Activated T-cell treated with anti-CD3 and anti-CD28 coated beads, Interleukin-2, amount 50 U/mL, for 48 hours (primary cell): ENCODE results near the gene TTLL8.

ENCODE experiments used
- DNase-seq, 2 experiments: peaks; one replicate each; pipeline ENCODE4 v3.0.0-alpha.2; 2020

Gene TTLL8

DNA sequence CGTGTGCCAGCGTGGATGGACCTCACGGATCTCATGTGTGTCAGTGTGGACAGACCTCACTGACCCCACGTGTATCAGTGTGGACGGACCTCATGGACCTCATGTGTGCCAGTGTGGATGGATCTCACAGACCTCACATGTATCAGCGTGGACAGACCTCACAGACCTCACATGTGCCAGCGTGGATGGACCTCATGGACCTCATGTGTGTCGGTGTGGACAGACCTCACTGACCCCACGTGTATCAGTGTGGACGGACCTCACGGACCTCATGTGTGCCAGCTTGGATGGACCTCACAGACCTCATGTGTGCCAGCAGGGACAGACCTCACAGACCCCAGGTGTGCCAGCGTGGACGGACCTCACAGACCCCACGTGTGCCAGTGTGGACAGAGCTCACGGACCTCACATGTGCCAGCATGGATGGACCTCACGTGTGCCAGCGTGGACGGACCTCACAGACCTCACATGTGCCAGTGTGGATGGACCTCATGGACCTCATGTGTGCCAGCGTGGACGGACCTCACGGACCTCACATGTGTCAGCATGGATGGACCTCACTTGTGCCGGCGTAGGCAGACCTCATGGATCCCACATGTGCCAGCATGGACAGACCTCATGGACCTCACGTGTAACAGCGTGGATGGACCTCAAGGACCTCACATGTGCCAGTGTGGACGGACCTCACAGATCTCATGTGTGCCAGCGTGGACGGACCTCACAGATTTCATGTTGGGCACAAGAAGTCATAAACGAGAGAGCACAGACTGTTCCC is 18.2 kb downstream of the TTLL8 start:
- no peak for DNase-seq

DNA sequence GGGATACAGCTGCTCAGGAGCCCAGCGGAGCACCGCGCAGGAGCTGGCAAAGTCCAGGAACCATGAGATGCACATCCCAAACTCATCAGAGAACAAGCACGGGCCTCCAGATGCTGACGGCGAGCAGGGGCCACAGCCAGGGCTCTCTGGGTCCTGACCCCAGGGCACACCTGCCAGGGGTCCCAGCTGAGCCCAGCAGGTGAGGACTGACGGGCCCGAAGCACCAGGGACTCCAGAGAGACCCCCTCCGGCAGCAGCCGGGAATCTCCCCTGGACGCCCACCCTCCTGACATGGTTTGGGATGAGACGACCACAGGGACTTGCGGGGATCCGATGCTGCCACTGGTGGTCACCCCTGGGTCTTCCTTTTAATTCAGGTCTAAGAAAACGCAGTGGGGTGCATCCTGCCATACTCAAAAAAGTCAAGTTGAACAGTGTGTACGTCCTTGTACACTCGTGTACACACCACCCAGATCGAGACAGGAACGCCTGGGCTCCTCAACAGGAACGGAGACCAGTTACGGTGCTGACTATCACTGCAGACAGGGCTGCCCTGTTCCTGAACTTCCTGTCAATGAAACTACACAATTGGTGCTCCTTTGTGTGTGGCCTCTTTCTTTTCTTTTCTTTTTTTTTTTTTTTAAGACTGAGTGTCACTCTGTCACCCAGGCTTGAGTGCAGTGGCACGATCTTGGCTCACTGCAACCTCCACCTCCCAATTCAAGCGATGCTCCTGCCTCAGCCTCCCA is 21.9 kb downstream of the TTLL8 start:
- no peak for DNase-seq

DNA sequence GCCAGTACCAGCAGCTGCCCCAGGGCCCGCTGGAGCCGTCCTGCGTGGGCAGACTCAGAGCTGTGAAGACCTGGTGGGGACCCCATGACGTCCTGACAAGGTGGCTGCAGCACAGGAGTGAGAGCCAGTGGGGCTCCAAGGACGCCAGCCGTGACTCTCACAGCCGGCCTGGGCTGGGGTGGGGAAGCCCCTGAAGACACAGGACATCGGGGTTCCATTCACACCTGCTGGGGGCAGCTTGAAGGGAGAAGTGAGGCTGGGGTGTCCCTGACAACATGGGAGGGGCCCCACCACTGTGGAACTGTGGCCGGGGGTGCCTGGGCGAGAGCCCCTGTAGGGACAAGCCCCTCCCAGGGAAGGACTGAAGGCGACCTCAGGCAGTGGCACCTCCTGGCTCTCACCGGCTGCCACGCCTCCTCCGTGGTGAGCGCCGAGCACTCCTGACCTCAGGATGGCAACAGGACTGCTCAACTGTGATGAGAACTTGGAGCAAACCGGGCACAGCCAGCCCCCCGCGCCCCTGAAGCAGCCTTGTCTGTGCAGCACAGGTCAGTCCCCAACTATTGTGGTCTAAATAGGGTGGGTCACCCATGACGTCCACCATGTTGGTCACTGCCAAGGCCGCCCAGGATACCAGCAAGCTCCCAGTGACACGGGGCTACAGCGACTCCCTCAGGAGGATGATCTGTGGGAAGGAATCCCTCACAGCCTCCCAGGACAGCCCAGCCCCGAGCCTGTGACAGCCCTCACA is 22.8 kb downstream of the TTLL8 start:
- DNase-seq, result no peak

DNA sequence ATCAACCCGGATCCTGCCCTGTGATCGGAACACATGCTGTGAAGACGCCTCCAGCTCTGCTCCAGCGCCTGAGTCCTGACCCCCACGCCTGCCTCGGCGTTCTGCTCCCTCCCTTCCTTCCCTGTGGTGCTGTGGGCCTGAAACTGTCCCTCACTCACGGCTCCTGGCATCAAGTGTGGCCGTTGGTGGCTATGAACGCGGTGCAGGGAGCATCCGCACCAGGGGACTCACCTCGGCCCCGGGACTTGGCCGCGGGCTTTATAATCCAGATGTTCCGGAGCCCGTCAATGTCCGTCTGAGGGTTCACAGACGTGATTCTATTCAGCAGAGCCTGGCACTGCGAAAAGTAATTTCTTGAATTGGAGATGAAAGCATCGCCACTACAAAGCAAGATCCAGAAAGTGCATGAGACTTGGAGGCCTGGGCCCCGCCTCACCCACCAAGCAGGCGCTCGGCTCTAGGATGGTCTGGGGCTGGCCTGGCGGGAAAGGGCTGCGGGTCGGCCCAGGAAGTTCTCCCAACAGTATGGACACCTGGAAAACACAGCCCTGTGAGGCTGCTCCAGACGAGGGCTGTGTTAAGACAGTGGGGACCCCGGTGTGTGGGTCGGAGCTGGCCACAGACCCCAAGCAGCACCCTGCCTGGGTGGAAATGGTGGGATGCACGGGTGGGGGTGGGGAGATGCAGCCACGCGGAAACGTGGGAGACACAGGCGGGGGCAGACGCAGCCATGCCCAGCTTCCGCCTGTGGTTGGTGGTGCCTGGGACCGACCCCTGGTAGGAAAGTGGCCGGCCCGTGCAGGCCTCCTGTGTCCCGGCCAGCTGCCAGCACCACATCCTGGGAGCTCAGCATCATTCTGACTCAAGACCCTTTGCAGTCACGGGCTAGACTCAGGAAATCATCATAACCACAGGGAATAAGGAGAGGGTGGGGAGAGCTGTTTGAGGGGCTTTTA is 23.7 kb downstream of the TTLL8 start:
- no peak for DNase-seq

DNA sequence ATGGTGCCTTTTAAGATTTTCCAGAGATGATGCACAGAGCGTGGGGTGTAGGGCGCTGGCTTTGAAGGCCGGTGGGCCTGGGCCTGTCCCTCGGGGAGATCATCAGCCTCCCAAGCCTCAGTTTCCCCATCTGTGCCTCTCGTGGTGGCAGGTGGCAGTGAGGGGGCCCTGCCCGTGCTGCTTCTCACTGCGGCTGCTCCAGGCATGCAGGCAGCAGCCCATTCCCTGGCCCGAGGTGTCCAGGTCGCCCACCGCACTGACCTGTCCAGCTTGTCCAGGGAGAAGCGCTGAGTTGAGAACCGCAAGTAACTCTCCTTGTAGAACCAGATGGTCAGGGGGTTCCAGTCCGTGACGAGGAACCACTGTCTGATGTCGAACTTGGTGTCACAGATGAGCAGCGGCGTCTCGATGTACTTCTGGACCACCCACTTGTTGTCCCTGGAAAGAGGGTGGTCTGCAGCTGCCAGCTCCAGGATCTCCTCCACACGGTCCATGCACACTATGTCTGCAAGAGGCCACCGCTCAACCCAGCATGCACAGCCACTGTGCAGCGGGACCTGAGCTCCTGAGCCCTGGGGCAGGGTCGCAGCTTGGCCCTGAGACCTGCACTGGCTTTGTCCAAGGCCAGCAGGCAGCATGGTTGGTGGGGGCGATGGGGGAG is 25.0 kb downstream of the TTLL8 start:
- DNase-seq, result no peak

DNA sequence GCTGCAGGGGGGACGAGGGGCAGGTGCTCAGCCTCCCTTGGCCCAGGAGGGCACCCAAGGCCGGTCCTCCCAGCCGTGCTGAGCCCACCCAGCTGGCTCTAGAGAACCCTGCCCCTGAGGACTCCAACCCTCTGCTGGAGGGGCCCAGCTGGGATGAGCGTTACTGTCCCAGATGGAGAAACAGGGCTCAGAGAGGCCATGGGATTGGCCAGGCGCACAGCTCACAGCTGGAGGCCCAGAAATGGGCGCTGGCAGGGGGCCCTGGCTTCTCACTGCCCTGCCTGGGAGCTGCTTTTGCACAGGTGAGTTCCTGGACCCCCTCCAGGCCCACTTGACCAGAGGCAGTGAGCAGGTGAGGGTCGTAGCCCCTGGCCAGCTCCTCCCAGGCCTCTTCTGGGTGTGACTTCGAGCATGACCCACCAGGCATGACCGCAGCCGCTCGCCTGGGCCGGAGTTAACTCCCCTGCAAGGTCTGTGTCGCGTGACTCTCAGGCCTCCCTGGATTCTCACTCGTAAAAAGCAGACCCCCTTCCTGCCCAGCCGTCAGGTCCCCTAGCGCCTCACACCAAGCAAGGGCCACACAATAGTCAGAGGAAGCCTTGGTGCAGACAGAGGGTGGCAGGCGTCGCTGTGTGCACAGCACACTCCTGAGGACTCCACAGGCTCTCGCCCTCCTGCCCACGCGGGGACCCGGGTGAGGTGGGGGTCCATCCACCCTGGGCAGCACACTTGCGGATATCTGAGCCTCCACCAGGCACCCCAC is 25.8 kb downstream of the TTLL8 start:
- DNase-seq, result no peak

DNA sequence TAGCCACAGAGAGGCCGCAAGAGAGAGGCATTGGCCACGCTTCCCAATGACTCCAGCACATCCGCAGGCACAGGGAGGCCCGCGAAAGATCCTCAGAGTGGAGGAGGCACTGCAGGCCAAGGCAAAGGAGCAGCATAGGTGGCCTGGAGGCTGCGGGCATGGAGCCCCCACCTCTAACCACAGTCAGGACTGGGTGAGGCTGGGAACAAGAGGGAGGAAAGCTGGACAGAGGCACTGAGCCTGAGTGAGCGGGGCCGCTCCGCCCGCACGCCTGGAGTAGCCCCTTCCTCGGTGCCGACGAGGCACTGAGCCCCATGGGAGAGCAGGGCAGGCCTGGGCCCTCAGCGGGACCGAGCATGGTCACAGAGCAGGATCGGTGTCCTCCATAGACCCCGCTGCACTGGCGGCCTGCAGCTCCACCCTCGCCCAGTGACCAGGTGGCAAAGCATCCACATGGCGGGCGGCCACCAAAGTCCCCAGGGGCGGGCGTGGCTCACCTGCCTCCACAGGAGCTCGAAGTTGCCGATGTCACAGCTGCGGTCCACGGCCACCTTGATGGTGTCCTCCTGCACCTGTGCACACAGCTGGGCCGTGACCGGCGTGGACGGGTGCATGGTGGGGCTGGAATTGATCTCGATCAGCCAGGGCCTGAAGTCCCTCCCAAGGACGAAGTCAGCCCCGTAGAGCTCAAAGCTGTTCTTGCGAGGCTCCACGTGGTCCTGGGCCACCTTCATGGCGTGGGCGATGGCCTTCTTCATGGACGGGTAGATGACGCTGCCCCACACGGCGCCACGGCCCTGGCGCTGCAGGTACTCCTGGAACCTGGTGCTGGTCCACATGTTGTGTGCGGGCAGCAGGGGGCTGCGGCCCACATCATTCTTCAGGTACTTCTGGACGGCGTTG is 26.7 kb downstream of the TTLL8 start:
- DNase-seq, result no peak

DNA sequence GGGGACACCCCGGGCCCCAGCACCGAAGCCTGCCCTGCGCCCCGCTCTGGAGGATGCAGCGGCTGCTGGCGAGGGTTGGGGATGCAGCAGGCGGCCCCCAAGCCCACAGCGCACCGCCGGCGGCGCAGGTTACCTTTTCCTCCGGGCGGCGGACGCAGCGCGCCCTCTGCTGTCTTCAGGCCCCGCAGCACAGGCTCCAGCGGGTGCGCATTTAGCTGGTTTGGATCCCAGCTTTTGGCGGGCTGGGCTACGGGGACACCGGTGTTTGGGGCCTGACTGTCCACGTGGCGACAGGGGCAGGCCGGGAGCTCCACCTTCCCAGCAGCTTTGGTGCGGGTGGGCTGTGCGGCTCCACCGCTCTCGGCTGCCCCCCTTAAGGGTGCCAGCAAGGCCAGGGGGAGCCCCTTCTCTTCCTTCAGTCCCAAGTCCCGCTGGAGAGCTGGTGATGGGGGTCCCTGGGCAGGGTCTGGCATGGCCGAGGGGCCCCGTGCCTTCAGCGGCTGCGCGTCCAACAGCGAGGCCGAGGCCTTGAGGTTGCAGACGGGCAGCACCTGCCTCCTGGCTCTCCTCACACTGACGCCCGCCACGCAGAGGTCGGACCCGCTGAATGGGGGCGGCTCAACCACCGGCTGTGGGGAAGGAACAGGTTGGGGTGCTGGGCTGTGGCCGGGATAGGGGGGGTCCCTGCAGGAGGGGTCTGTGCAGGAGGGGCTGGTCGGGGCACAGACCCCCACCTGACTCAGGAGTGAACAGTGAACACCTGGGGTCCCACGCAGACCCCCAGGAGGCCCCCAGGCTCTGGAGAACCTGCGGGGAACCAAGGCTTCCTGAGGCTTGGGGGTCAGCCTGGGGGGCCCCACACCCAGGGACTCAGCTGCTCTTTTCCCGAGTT is 27.6 kb downstream of the TTLL8 start:
- peak; percentile 93 to 94 for DNase-seq

DNA sequence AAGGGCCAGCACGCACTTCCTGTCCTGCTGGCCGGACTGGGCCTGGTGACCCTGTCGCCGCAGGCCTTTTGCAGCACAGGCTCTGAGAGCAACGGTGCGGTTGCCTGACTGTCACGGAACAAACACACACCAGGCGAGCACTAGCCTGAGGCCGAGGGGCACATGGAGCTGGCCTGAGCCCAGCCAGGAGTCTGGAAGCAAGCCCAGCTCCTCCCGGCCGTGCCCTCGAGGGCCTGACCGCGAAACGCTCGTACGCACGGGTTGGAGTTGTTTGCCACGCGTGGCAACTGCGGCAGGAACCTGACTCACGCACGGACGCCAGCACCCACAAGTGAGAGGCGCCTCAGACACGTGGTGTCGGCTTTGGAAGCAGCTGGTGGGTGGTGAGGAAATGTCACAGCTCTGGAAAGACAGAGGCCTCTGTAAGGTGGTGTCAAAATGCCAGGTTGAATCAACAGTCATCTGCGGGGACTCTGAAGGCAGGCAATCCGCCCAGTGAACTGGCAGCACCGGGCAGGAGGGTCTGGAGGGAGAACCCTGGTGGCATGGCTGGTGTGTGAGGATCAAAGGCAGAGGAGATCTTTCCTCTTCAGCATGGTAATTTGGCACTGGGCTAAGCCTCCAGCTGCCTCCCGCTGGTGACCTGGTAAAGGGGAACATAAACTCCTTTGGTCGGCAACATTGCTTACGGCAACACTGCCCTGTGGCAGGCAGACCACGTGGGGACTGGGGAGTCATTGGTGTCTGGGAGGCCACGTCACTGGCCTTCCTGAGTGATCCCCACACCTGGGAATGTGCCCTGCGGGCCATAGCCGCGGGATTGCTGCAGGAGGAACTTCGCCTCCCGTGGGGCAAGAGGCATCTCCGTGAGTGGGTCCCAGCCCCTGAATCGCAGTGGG is 30.2 kb downstream of the TTLL8 start:
- peak; percentile 69 to 75 for DNase-seq

DNA sequence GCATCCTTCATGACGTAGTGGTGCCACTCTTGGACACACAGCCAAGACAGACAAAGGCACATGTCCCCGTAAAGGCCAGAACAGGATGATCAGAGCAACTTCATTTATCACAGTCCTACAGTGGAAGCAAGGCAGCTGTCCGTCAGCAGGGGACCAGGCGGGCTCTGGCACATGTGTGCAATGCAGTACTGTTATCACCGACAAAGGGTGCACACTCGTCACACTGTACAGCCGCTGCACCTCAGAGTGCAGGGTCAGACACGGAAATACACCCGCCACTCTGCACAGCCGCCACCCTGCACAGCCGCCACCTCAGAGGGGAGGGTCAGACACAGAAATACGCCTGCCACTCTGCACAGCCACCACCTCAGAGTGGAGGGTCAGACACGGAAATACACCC is 32.1 kb downstream of the TTLL8 start:
- DNase-seq, result no peak

DNA sequence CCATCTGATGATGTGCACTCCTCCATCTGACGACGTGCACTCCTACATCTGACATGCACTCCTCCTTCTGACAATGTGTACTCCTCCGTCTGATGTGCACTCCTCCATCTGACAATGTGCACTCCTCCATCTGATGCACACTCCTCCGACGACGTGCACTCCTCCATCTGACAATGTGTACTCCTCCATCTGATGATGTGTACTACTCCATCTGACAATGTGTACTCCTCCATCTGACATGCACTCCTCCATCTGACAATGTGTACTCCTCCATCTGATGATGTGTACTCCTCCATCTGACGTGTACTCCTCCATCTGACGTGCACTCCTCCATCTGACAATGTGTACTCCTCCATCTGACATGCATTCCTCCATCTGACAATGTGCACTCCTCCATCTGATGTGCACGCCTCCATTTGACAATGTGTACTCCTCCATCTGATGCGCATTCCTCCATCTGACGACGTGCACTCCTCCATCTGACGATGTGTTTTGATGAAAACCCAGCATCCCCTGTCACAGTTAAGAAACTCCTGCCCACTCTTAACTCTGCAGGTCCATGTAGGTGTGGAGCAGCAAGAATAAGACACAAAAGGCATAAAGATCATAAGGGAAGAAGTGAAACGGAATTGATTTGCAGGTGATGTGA is 35.8 kb downstream of the TTLL8 start:
- DNase-seq, result no peak

DNA sequence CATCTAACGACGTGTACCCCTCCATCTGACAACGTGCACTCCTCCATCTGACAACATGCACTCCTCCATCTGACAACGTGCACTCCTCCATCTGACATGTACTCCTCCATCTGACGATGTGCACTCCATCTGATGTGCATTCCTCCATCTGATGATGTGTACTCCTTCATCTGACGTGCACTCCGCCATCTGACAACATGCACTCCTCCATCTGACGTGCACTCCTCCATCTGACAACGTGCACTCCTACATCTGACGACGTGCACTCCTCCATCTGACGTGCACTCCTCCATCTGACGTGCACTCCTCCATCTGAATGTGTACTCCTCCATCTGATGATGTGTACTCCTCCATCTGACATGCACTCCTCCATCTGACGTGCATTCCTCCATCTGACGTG is 37.5 kb downstream of the TTLL8 start:
- no peak for DNase-seq

DNA sequence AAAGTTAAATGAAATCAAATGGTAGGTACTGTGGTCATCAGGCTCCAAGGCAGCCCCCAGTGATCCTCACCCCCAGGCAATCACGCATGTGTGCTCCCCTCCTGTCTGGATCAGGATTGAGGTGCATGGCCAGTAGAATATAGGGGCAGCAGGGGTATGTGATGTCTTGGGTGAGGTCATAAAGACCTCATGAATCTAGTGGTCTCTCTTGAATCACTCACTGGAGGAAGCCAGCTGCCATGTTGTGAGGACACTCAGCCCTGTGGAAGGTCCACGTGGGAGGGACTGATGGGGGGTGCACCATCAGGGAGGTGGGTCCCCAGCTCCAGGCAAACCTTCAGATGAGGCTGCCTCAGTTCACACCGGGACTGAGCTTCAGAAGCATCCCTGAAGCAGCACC is 38.8 kb downstream of the TTLL8 start:
- DNase-seq, result peak; percentile 59 to 61

DNA sequence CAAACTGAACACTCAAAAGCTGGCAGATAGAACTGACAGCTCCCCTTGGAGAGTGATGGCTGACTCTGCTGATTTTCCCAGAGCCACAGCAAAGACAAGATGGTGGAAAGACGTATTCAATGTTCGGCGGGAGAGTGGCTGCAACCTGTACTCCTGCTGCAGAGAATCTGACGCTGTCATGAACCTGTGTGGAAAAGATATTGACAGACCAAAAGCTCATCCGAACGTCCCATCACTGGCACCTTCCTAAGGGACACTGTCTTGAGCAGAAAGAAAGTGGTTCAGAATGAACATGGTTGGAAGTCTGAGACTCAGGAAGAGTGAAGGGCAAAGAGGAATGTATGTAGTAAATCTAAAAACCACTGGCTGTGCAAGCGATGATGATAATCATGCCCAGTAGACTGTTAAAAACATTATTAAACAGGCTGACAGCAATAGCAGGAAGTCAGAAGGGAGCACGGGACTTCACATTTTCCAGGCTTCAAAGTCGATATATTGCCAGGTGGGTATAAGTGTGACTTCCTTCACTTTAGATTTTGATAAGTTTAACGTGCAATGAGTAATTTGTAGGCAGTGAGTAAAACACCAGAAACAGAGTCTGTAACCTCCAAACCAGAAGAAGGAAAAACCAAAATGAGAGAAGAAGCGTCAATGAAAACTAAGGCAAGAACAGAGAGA is 39.4 kb downstream of the TTLL8 start:
- DNase-seq, result peak; percentile 45 to 55

DNA sequence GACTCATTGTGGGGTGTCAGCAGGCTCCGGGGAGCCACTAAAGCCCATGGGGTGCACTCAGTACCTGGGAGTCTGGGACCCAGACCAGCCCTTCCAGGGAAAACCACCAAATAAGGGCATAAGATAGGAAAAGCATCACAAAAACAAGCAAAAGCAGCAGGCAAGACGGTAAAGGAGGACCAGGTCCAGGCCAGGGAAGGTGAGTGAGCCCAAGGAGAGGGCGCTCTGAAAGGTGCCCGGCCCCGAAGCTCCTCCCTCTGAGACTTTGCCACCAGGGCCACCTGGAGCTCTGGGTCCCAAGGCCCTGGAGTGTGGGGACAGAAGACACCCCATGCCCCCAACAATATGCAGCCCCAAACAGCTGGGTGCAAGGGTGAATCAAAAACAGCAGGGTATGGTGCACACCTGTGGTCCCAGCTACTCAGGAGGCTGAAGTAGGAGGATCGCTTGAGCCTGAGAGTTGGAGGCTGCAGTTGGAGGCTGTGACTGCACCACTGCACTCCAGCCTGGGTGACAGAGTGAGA is 40.3 kb downstream of the TTLL8 start:
- DNase-seq, result no peak

DNA sequence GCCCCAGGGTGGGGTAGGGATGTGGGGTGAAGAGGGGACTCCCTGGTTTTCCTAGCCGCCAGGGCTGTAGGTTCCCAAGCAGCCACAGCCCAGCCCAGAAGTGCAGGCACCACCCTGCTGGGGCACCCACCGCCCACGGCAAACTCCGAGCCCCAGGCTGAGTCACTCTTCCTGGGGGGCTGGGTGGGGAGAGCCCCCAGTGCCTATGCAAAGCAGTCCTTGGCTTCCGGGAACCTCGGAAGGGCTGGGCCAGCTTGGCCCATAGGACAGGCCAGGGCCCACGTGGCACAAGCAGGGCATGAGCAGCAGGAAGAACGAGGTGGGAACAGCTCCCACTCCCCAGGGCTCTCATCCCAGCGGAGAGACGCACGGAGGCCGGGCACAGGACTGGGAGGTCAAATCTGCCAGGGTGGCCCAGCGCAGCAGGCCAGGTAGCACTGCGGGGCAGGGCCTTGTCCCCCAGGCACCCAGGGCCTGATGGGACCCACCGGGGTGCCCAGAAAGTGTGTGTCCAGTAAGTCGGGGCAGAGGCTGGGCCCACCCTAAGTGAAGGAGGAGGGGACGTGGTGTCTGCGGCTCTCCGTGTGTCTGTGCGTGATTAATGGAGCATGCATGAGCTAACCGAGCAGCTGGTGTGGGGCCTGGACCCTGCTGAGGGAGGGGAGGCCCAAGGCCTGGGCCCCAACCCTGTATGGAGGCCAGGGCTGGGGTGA is 41.0 kb downstream of the TTLL8 start:
- DNase-seq, result peak; percentile 90 to 92
